ENCODE results near the gene DIABLO.

DIABLO gene

GRCh38 chr12:122161682-122162081, 64.2 kb downstream of the DIABLO start:
- ATAC-seq (ENCODE audit: low read depth) (no peak), DNase-seq (ENCODE audit: low spot score) (no peak)
- H3K9me3 ChIP-seq (ENCODE audit: severe bottlenecking) = no peaks in the 10 kb centered on the region
- no peak for TF ChIP-seq CTCF (IDR thresholded peaks at IDR 0.05; ENCODE audit: poor library complexity, severe bottlenecking)
- H3K36me3 ChIP-seq (ENCODE audit: low read depth) = no peaks in the 10 kb centered on the region
- H3K27me3 ChIP-seq (ENCODE audit: insufficient read depth, poor library complexity, severe bottlenecking) = no peaks in the 10 kb centered on the region
- H3K4me1 ChIP-seq (ENCODE audit: insufficient read depth, poor library complexity, severe bottlenecking) = no peaks in the 10 kb centered on the region
- no peak overlapping the region for H3K4me3 ChIP-seq (ENCODE audit: severe bottlenecking)
- no peak overlapping the region for H3K27ac ChIP-seq (ENCODE audit: poor library complexity, severe bottlenecking)

GRCh38 chr12:122160761-122161160, 65.1 kb downstream of the DIABLO start:
- no peak for TF ChIP-seq CTCF (IDR thresholded peaks at IDR 0.05; ENCODE audit: poor library complexity, severe bottlenecking)
- Histone ChIP-seq H3K4me1 (ENCODE audit: insufficient read depth, poor library complexity, severe bottlenecking) (no peaks in the 10 kb centered on the region), H3K4me3 (ENCODE audit: severe bottlenecking) (no peak overlapping the region), H3K27me3 (ENCODE audit: insufficient read depth, poor library complexity, severe bottlenecking) (no peaks in the 10 kb centered on the region), H3K9me3 (ENCODE audit: severe bottlenecking) (no peaks in the 10 kb centered on the region), H3K27ac (ENCODE audit: poor library complexity, severe bottlenecking) (no peak overlapping the region), H3K36me3 (ENCODE audit: low read depth) (no peaks in the 10 kb centered on the region)
- ATAC-seq (ENCODE audit: low read depth) = no peak
- no peak for DNase-seq (ENCODE audit: low spot score)

- peak; percentile 35 for TF ChIP-seq CTCF (IDR thresholded peaks at IDR 0.05; ENCODE audit: poor library complexity, severe bottlenecking)
- no peak for DNase-seq (ENCODE audit: low spot score)
- no peaks in the 10 kb centered on the region for H3K4me1 ChIP-seq (ENCODE audit: insufficient read depth, poor library complexity, severe bottlenecking)
- no peak overlapping the region for H3K4me3 ChIP-seq (ENCODE audit: severe bottlenecking)
- H3K27me3 ChIP-seq (ENCODE audit: insufficient read depth, poor library complexity, severe bottlenecking) = no peaks in the 10 kb centered on the region
- H3K27ac ChIP-seq (ENCODE audit: poor library complexity, severe bottlenecking) = no peak overlapping the region
- peak; percentile 68 for ATAC-seq (ENCODE audit: low read depth)
- H3K9me3 ChIP-seq (ENCODE audit: severe bottlenecking) = no peaks in the 10 kb centered on the region
- H3K36me3 ChIP-seq (ENCODE audit: low read depth) = no peaks in the 10 kb centered on the region
Observed at GRCh38 chr12:122159882-122160281, 66.0 kb downstream of the DIABLO start.

GRCh38 chr12:122158700-122159285, 67.1 kb downstream of the DIABLO start:
- TF ChIP-seq CTCF (IDR thresholded peaks at IDR 0.05; ENCODE audit: poor library complexity, severe bottlenecking) = no peak
- H3K36me3 ChIP-seq (ENCODE audit: low read depth) = no peaks in the 10 kb centered on the region
- H3K27ac ChIP-seq (ENCODE audit: poor library complexity, severe bottlenecking) = no peak overlapping the region
- H3K4me3 ChIP-seq (ENCODE audit: severe bottlenecking) = no peak overlapping the region
- H3K27me3 ChIP-seq (ENCODE audit: insufficient read depth, poor library complexity, severe bottlenecking) = no peaks in the 10 kb centered on the region
- H3K9me3 ChIP-seq (ENCODE audit: severe bottlenecking) = no peaks in the 10 kb centered on the region
- H3K4me1 ChIP-seq (ENCODE audit: insufficient read depth, poor library complexity, severe bottlenecking) = no peaks in the 10 kb centered on the region
- ATAC-seq (ENCODE audit: low read depth) (peak; percentile 42; the same call in 1 of the 3 replicates), DNase-seq (ENCODE audit: low spot score) (no peak)
